Endothelial cell of umbilical vein (primary cell): ENCODE results near the gene GPAM. TPM values are rescaled to one million over a fixed set of nuclear protein-coding genes. Genes with fewer than 3 reads are reported as not detected.

Experiments
- BruUV-seq: library from RNA; stranded (reverse); fragments of 400-500 nt; replicated peaks from 2 replicates; lab custom pipeline; 2021; lab: Mats Ljungman, UMichigan
- CTCF ChIA-PET: fragments of 300-600, 350-600 bp; sonication (Branson Sonifier 250); formaldehyde crosslinking; loops from one replicate; lab custom pipeline; 2021; ENCODE audit warnings: antibody characterized with exemption, inconsistent platforms; lab: Charles Lee
- POLR2A ChIA-PET: fragments of 300-600, 350-600 bp; sonication (Branson Sonifier 250); formaldehyde crosslinking; loops from one replicate; lab custom pipeline; 2021; ENCODE audit warnings: antibody characterized with exemption, inconsistent platforms; lab: Charles Lee
- DNase-seq: peaks from one replicate; pipeline ENCODE4 v3.0.0-alpha.2; 2011; ENCODE audit warnings: low read depth, low spot score
- FAIRE-seq: peaks from 2 replicates; lab custom pipeline; 2011; peaks lifted over from hg19 to GRCh38; lab: Jason Lieb, UNC
- H2AFZ ChIP-seq: 2 replicates; pipeline ENCODE4 v1.6.0; 2012; ENCODE audit warnings: low read depth, low read length, control low read depth, inconsistent platforms
- H3K27ac ChIP-seq: 2 replicates; pipeline ENCODE4 v1.5.1; 2011; ENCODE audit warnings: low read depth, mild to moderate bottlenecking, control low read depth, low read length, moderate library complexity; ENCODE audit not compliant: insufficient read depth
- H3K27me3 ChIP-seq, 2 experiments: 2 replicates each; pipeline versions ENCODE4 v1.6.0 to v1.6.1; 2011; ENCODE audit warnings: low read length in 2 of 2, mixed read lengths in 1 of 2; ENCODE audit not compliant: control insufficient read depth in 2 of 2, insufficient read depth in 2 of 2
- H3K36me3 ChIP-seq, 2 experiments: 2 replicates in 1 of 2; 3 replicates in 1 of 2; pipeline ENCODE4 v1.5.1; 2011; ENCODE audit warnings: low read length in 2 of 2, mild to moderate bottlenecking in 1 of 2, moderate library complexity in 1 of 2; ENCODE audit not compliant: control insufficient read depth in 2 of 2, insufficient read depth in 2 of 2; ENCODE audit errors: extremely low read depth in 1 of 2
- H3K4me1 ChIP-seq: 3 replicates; pipeline ENCODE4 v1.5.1; 2011; ENCODE audit warnings: mild to moderate bottlenecking, low read length; ENCODE audit not compliant: control insufficient read depth, insufficient read depth; ENCODE audit errors: extremely low read depth
- H3K4me2 ChIP-seq: 2 replicates; pipeline ENCODE4 v1.6.1; 2011; ENCODE audit warnings: low read length, control low read depth, mixed read lengths; ENCODE audit not compliant: insufficient read depth
- H3K4me3 ChIP-seq, 3 experiments: fragments of 200-600 bp in 1 of 3; sonication (generic), shearing (Covaris generic) in 1 of 3; replicated peaks in 1 of 3; 2 replicates each; pipeline ENCODE4 v1.5.1; 2011 to 2016; ENCODE audit warnings: control low read depth in 3 of 3, low read length in 3 of 3, mild to moderate bottlenecking in 2 of 3, inconsistent platforms in 1 of 3, low read depth in 1 of 3, moderate library complexity in 1 of 3; ENCODE audit not compliant: insufficient read depth in 1 of 3
- H3K79me2 ChIP-seq: 2 replicates; pipeline ENCODE4 v1.6.0; 2012; ENCODE audit warnings: low read length, inconsistent platforms; ENCODE audit not compliant: control insufficient read depth, insufficient read depth
- H3K9ac ChIP-seq: replicated peaks from 2 replicates; pipeline ENCODE3; 2011; ENCODE audit warnings: low read length, control low read depth; ENCODE audit not compliant: insufficient read depth; ENCODE audit errors: extremely low read depth
- H3K9me1 ChIP-seq: replicated peaks from 3 replicates; pipeline ENCODE4 v1.6.0; 2011; ENCODE audit warnings: mild to moderate bottlenecking, low read length; ENCODE audit not compliant: control insufficient read depth, insufficient read depth; ENCODE audit errors: extremely low read depth
- H3K9me3 ChIP-seq: replicated peaks from 2 replicates; pipeline ENCODE4 v1.5.1; 2012; ENCODE audit warnings: low read length, inconsistent platforms; ENCODE audit not compliant: control insufficient read depth, insufficient read depth
- H4K20me1 ChIP-seq: replicated peaks from 2 replicates; pipeline ENCODE3; 2011; ENCODE audit warnings: mild to moderate bottlenecking, low read length; ENCODE audit not compliant: control insufficient read depth, insufficient read depth; ENCODE audit errors: extremely low read depth
- CTCF ChIP-seq, 2 donors: IDR thresholded peaks; 1 replicate in 1 of 2; 2 replicates in 1 of 2; pipeline ENCODE4 v1.5.1; 2011; ENCODE audit warnings: low read length in 2 of 2, mild to moderate bottlenecking in 2 of 2, moderate library complexity in 2 of 2, control low read depth in 1 of 2, inconsistent platforms in 1 of 2, low read depth in 1 of 2; ENCODE audit not compliant: insufficient read depth in 1 of 2; ENCODE audit errors: extremely low read depth in 1 of 2
- EZH2 ChIP-seq: IDR thresholded peaks from 2 replicates; pipeline ENCODE4 v1.6.1; 2012; ENCODE audit warnings: borderline replicate concordance, low read depth, mild to moderate bottlenecking, moderate library complexity, low read length, inconsistent platforms; ENCODE audit not compliant: severe bottlenecking
- FOS ChIP-seq: IDR thresholded peaks from 2 replicates; pipeline ENCODE4 v1.6.1; 2011; ENCODE audit warnings: mild to moderate bottlenecking, low read length, moderate library complexity, borderline replicate concordance; ENCODE audit not compliant: insufficient read depth
- GATA2 ChIP-seq: IDR thresholded peaks from 2 replicates; pipeline ENCODE4 v1.7.0; 2011; ENCODE audit warnings: low read depth, mild to moderate bottlenecking, moderate library complexity, mixed read lengths, low read length; ENCODE audit not compliant: insufficient read length, insufficient read depth
- JUN ChIP-seq: IDR thresholded peaks from 2 replicates; pipeline ENCODE4 v1.6.1; 2011; ENCODE audit warnings: borderline replicate concordance, low read depth; ENCODE audit not compliant: insufficient read length, insufficient read depth
- MAX ChIP-seq: IDR thresholded peaks from 2 replicates; pipeline ENCODE4 v1.6.1; 2011; ENCODE audit not compliant: insufficient read depth, insufficient read length
- MYC ChIP-seq: IDR thresholded peaks from one replicate; pipeline ENCODE4 v1.6.1; 2011; ENCODE audit warnings: mild to moderate bottlenecking, low read depth, low read length
- POLR2A ChIP-seq: IDR thresholded peaks from 2 replicates; pipeline ENCODE4 v1.6.1; 2012; ENCODE audit warnings: low read depth, mild to moderate bottlenecking, control low read depth, low read length
- POLR2AphosphoS5 ChIP-seq: IDR thresholded peaks from 2 replicates; pipeline ENCODE4 v1.6.1; 2012; ENCODE audit warnings: low read depth, mild to moderate bottlenecking, control low read depth, low read length, moderate library complexity; ENCODE audit not compliant: insufficient read depth
- dilution Hi-C: fragments of 300-500 bp; cut with MboI; formaldehyde crosslinking; loops from one replicate; pipeline ENCODE4 v1.15.0; 2019; ENCODE audit warnings: low sequenced_read_pairs; ENCODE audit not compliant: extremely low pct_ligation_motif_present
- intact Hi-C: fragments of 100-400 bp; cut with micrococcal nuclease; formaldehyde crosslinking; loops from one replicate; pipeline ENCODE4 v1.10.0; 2022
- polyA plus RNA-seq, 4 experiments: library from polyadenylated mRNA; depleted of rRNA in 3 of 4; stranded (reverse) in 3 of 4; unstranded in 1 of 4; fragments of >200 nt; gene quantifications; 2 replicates each; pipeline versions ENCODE4 v1.2.1 to v1.2.3, GENCODE V29; 2011 to 2012; ENCODE audit warnings: missing spikeins in 1 of 4
- total RNA-seq: library from RNA; stranded (reverse); gene quantifications from 2 replicates; pipeline ENCODE4 v1.2.3, GENCODE V29; 2021

The GPAM gene
- total and polyA plus RNA-seq, 2 donors (not counting 3 experiments of a cell fraction or from before 2014, with no cell fraction given) = 3.4 to 9.7 TPM

- CTCF ChIA-PET = interaction anchor here (1.2 kb wide), 1 partner anchor 12 kb away, joined by 3 read pairs; no protein-coding TSS in a partner anchor
- BruUV-seq = no TSS peak
- dilution Hi-C loops = no loop called here
- Histone ChIP-seq H3K4me2 (no peak overlapping the region), H3K4me3 (no peak overlapping the region), H3K9me3 (no peaks in the 10 kb centered on the region), H3K27ac (no peak overlapping the region), H3K4me1 (no peaks in the 10 kb centered on the region), H3K9me1 (no peaks in the 10 kb centered on the region), H4K20me1 (no peaks in the 10 kb centered on the region), H3K9ac (no peak overlapping the region), H3K36me3 (no peaks in the 10 kb centered on the region), H2AFZ (no peak overlapping the region), H3K27me3 (no peaks in the 10 kb centered on the region), H3K79me2 (no peaks in the 10 kb centered on the region)
- POLR2A ChIA-PET = no interaction called here
- no peak for FAIRE-seq
- intact Hi-C loops = no loop called here
- no peak for TF ChIP-seq MYC
- TF ChIP-seq POLR2A = no peak
- TF ChIP-seq GATA2 = no peak
- TF ChIP-seq MAX = no peak
- TF ChIP-seq EZH2 = no peak
- no peak for TF ChIP-seq POLR2AphosphoS5
- no peak for TF ChIP-seq JUN
- no peak for TF ChIP-seq CTCF (IDR thresholded peaks at IDR 0.05; ENCODE audit: extremely low read depth in 1 of 2, insufficient read depth in 1 of 2, low read depth in 1 of 2, low read length in 2 of 2)
- TF ChIP-seq FOS = no peak
- DNase-seq = no peak
Measured at GRCh38 chr10:112227331-112227987, 43.9 kb upstream of the GPAM start.
